GM12865 (cell line): Measurements from ENCODE around the gene ACP4.

Source experiments
- DNase-seq: peaks from one replicate; pipeline ENCODE4 v3.0.0; 2010; ENCODE audit warnings: low read depth
- H3K4me3 ChIP-seq: 2 replicates; pipeline ENCODE4 v1.5.1; 2011; ENCODE audit warnings: mild to moderate bottlenecking, low read depth, low read length, control low read depth
- CTCF ChIP-seq: IDR thresholded peaks from 2 replicates; pipeline ENCODE4 v1.5.1; 2011; ENCODE audit warnings: low read length, control low read depth, low read depth, inconsistent platforms; ENCODE audit not compliant: insufficient read depth; ENCODE audit errors: missing control alignments

Gene ACP4

GRCh38 chr19:50794074-50794875 is 4.1 kb downstream of the ACP4 start:
- TF ChIP-seq CTCF, result peak; percentile 41
- H3K4me3 ChIP-seq, result no peak overlapping the region
- peak; percentile 79 for DNase-seq

- TF ChIP-seq CTCF, result peak; percentile 27
- no peak overlapping the region for H3K4me3 ChIP-seq
- peak; percentile 70 for DNase-seq
Measured at GRCh38 chr19:50794876-50795663, 4.9 kb downstream of the ACP4 start.

- TF ChIP-seq CTCF, result no peak
- peak; percentile 56 for DNase-seq
- H3K4me3 ChIP-seq, result no peak overlapping the region
Measured at GRCh38 chr19:50795664-50796073, 5.5 kb downstream of the ACP4 start.

GRCh38 chr19:50796128-50796633 is 6.0 kb downstream of the ACP4 start:
- H3K4me3 ChIP-seq, result no peak overlapping the region
- no peak for TF ChIP-seq CTCF
- peak; percentile 51 for DNase-seq

GRCh38 chr19:50796634-50797428 is 6.6 kb downstream of the ACP4 start:
- no peak for TF ChIP-seq CTCF
- no peak for DNase-seq
- H3K4me3 ChIP-seq, result no peak overlapping the region

GRCh38 chr19:50797429-50797780 is 7.2 kb downstream of the ACP4 start:
- no peak for DNase-seq
- H3K4me3 ChIP-seq, result no peak overlapping the region
- TF ChIP-seq CTCF, result no peak
